HG03460 (cell line): Measurements from ENCODE around the gene CAPN2.
"Not testable (repeated sequence)": the region's sequence is repeated elsewhere in the genome, so short reads cannot be mapped to it uniquely, and the experiment has no call there.

Source experiments
- ATAC-seq: cut with Tn5 transposase; IDR thresholded peaks from one replicate; pipeline ENCODE4 v1.9.1; 2021; ENCODE audit not compliant: unreplicated experiment

CAPN2 gene

GRCh38 chr1:223738465-223739365 is 26.4 kb downstream of the CAPN2 start:
- no peak for ATAC-seq

DNA sequence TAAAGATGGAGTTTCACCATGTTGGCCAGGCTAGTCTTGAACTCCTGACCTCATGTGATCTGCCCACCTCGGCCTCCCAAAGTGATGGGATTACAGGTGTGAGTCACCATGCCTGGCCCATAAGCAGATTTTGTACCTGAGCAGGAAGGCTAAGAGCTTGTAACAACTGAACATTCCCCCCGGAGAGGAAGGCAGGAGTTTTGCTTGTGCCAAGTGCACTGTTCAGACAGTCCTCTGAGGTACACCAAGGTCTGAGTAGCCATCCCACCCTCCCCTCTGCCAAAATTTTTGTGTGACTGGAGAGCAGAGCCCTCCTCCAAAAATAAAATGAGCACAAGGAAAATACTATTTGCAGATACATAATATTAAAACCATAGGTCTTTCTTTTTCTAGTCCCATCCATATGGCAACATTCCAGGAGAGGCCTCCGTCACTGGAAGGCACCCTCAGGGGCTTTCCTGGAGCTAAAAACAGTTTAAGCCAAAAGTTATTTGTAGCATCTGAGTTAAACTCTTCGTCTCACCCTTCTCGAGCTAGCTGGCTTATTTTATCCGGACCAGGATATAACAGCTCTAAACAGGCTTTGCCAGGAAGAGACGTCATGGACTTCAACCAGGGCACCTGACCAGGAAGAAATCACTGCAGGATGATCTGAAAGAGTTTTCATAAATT is 27.2 kb downstream of the CAPN2 start:
- ATAC-seq: no peak

DNA sequence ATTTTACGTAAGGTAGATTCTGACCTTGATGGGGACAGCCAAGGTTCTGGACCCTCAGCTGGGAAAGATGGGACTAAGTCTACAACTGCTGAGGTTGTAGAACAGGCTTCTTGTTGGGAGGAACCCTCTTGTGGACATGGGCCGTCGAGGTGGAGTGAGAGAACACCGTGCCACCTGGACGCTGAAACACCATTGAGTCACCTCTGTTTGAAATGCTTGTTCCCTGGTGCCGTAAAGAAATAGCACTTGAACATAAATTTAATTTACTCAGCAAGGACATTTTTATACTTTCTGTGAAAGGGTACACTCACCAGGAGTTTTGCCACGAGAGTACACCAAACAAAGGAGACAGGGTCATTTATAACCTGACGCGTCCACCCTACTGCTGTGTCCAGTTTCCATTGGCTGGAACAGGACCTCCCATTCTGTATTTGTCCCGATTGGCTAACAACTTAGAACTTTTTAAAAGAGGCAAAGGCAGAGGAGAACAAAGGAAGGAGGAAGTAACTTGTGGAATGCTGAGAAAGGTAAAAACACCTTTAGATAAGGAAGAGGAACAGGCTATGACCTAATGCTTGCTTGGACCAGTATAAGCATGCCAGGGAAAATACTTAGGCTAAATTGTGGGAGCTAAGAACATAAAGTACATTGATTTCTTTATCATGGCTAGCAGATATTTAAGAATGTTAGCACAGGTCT is 27.8 kb downstream of the CAPN2 start:
- ATAC-seq: not testable (repeated sequence)

- no peak for ATAC-seq
Measured at GRCh38 chr1:223741861-223742260, 29.5 kb downstream of the CAPN2 start.

DNA sequence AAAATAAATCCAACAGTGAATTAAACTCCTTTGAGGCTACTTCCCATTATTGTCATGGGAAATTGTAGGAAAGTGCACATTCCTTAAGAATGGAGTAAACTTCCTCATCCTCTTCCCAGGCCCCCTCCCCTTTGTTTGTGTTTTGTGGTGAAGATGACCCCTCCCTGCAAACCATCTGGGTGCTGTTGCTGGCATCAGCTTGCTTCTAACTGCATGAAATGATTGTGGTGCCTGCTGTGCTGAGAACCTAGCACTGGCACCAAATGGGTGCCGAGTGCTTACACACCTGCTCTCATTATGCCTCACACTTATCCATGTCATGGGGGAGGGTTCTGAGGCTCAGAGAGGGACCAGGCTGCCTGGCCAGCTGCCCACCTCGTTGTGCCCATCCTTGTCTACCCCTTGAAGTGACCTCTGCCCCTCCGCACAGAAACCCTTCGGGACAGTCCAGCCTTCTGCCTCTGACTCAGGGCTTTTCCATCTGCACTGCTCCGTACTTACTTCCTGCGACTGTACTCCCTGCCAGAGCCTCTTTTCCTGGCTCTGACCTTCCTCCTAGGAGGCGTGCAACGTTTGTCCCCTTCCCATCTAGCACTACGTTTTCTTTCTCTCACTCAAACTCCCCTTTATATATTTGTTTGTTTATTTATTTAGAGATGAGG is 30.6 kb downstream of the CAPN2 start:
- no peak for ATAC-seq

GRCh38 chr1:223745731-223746130 is 33.4 kb downstream of the CAPN2 start:
- no peak for ATAC-seq

GRCh38 chr1:223747838-223748335 is 35.5 kb downstream of the CAPN2 start:
- ATAC-seq: no peak

DNA sequence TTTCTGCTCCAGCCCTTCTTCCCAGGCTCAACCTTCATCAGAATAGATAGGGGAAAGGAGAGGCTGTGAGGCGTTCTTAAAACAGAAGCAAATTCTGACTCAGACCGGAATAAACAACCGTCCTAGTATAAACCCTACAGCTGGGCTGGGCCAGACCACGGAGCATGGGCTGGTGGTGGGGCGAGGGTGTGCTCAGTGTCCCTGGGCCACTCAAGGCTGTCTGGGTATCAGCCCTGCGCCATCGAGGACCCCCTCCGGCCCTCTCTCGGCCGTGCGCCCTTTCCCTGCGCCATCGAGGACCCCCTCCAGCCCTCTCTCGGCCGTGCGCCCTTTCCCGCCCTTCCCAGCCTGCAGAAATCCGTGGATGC is 36.0 kb downstream of the CAPN2 start:
- peak; percentile 65 for ATAC-seq

DNA sequence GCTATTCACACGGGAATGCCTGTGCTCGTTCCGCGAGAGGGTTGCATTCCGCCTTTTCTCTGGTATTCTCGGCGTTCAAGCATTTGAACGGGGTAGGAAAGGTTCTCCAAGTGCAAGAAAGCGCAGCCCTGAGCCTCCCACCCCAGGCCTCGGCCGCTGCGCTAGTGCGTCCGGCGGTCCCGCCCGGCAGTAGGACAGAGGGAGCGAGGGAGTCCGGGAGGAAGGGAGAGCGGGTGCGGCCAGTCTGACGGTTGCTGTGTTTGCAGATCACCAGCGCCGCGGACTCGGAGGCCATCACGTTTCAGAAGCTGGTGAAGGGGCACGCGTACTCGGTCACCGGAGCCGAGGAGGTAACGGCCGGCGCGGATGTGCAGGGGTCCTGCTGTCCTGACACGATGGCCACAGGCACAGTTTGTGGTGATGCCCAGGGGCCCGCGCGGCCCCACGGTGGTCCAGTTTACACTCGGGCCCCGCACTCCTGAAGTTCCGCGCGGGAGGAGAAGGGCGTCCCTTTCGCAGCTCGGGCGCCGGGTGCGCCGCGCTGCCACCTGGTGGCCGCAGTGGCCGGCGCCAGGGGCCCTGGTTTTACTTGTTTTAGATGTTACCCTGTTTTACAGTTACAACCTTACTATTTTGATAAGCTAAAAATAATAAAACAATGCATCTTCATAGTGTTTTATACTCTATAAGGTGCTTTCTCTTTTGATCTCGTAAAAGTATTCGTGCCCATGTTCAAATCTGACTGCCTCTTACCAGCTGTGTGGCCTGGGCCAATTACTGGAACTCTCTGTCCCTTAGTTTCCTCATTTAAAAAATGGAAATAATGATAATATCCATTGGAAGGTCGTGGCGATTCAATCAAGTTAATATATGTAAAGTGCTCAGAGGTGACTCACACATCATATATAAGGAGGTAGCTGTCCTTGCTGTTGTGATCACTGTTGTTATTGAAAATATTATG is 36.7 kb downstream of the CAPN2 start:
- peak; percentile 74 for ATAC-seq

DNA sequence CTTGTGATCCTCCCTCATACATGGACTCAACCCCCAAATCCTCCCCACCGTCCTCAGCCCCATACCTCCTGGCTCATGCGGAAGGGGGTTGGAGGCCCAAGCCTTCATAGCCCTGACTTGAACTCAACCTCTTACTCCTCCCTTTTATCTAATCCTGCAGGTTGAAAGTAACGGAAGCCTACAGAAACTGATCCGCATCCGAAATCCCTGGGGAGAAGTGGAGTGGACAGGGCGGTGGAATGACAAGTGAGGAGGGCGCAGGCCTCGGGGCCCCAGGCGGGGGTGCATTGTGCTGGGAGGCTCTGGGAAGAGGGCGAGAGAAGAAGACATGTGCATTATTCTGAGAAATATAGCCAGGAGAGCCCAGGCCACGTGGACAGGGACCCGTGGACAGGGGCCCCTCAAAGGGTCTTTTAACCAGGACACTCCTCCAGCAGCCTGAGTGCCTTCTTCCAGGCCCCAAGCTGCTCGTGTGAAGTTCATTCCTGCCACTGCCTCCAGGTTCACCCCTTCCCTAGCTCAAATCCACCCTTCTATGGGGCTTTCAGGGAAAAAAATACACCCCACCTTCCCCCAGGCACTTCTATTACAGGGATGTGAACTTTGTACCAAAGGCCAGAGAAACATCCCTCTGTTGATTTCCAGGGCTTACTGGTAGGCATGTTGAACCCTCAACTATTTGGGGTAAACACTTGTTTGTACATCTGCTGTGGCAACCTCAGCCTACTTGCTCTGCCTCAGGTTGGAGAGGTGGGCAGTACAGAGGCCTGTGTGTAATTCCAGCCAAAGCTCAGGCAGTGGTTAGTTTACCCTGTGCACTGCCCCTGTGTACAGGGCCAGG is 38.6 kb downstream of the CAPN2 start:
- ATAC-seq: no peak

DNA sequence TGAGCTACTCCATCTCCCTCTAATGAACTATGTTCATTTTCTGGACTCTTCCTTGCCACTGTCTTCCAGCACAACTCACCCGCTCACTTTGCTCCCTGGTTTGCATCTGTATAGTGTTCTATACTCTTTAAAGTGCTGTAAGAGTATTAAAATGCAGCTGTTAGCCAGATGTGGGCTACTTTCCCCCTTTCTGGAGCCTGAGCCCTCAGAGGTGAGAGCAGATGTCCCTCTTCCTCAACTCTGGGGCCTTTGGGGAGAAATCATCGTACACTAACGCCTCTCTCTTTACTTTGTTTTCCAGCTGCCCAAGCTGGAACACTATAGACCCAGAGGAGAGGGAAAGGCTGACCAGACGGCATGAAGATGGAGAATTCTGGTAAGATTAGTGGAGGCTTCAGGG is 39.4 kb downstream of the CAPN2 start:
- ATAC-seq: no peak

- ATAC-seq: no peak
Measured at GRCh38 chr1:223752721-223753515, 40.6 kb downstream of the CAPN2 start.

- no peak for ATAC-seq
Measured at GRCh38 chr1:223754681-223755431, 42.5 kb downstream of the CAPN2 start.

- no peak for ATAC-seq
Measured at GRCh38 chr1:223755432-223755792, 43.1 kb downstream of the CAPN2 start.

DNA sequence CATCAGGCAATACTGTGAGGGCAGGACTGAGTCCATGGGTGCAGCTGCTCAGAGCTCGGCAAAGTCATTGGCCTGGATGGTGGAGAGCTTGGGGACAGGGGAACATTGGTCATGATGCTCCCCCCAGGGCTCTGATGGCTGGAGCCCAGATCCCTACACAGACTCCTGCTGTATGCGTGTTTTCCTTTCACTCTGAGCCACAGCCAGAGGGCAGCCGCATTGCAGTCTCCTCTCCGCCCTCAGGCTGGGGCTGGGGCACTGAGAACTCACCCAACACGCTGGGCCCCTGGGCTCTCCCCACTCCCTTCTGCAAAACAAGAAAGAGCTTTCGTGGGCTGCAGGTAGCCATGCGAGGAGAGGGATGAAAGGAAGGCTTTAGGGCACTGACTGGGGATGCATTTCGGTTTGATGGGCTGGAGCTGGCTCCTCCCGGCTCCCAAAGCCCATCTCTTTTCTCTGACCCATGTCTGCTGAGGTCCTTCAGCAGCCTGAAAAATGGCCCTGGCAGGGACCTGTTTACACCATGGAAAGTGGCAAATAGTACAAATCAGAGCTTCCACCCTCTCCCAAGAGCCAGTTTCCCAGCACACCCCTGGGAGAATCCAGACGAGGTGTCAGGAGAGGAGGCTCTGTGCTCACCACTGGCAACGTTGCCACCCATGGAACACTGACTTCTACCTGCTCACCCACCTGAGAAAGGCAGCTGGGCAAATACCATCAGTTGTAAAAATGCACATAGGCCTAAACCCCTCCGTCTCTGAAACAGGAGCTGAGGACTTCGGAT is 43.8 kb downstream of the CAPN2 start:
- no peak for ATAC-seq

DNA sequence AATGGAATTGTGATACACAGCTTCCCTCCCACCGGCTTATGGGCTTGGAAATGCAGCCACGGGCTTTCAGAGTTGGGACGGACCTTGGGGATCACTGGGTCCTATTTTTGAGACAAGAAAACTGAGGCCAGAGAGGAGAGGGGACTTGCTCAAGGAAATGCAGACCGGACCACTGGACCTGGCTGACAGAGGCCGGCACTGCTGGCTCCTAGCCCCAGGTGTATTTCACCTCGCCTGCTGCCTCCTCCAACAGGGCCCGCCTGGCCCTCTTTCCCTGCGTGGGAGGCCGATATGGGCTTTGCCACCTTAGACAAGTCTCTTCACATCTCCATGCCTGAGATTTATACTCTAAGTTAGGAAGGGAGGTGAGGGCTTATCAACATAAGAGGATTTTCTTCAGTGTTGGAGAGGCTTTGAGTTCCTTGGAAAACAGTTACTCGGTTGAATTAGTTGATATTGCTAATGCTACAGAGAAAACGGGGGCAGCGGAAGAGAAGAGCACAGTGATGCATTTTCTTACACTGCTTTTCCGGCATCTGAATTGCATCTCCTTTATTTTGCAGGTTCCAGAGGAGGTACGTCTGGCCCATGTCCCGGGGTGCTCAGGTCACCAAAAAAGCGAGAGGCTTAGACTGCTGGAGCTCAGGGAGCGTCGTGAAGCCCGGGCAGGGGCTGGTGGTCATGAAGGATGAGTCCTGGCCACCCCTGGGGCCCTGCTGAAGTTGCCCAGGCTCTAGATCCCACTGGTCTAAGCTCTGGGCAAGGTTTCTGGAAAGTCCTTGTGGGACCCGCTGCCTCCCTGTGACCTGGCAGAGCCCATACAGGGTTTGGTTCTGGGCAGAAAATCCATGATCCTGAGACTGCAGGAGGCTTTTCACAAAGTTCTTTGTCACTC is 44.7 kb downstream of the CAPN2 start:
- no peak for ATAC-seq
